ENCODE measurements around the gene TBC1D30.
"Not testable (repeated sequence)": the region's sequence is repeated elsewhere in the genome, so short reads cannot be mapped to it uniquely, and the experiment has no call there.

The TBC1D30 gene

DNA sequence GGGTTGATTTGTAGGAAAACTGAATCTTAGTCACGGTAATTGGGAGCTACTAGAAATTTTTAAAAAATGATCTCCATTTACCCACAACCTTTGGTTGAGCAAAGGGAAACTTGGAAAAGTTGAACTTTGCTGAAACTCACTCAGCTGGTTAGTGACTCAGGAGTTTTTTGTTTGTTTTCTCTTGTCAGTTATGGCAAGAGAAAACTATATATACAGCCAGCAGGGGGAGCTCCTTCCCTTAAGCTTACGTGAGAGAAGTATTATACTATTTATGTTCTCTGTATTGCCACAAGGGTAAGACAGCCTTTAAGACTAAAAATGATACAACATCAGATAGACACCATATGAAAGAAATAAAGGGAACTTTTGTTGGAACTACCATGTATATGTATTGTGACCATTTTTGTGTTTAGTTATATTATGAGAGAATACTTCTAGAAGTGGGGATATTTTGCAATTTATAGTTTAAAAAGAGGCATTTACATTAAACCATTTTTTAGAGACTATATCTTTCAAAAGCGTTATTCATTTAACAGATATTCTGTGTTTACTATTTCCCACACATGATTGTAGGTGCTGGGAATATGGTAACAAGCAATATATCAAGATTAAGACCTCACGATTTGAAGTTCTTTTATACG lies 28.1 kb upstream of the TBC1D30 start:
- DNase-seq (ENCODE audit: low read depth): peak; percentile 92
- TF ChIP-seq, protein P1, sequence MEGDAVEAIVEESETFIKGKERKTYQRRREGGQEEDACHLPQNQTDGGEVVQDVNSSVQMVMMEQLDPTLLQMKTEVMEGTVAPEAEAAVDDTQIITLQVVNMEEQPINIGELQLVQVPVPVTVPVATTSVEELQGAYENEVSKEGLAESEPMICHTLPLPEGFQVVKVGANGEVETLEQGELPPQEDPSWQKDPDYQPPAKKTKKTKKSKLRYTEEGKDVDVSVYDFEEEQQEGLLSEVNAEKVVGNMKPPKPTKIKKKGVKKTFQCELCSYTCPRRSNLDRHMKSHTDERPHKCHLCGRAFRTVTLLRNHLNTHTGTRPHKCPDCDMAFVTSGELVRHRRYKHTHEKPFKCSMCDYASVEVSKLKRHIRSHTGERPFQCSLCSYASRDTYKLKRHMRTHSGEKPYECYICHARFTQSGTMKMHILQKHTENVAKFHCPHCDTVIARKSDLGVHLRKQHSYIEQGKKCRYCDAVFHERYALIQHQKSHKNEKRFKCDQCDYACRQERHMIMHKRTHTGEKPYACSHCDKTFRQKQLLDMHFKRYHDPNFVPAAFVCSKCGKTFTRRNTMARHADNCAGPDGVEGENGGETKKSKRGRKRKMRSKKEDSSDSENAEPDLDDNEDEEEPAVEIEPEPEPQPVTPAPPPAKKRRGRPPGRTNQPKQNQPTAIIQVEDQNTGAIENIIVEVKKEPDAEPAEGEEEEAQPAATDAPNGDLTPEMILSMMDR (IDR thresholded peaks at IDR 0.05; ENCODE audit: insufficient read depth, low read depth, low read length, missing control alignments): peak; percentile 71
- no peak overlapping the region for H3K4me3 ChIP-seq (ENCODE audit: low read depth, low read length)

DNA sequence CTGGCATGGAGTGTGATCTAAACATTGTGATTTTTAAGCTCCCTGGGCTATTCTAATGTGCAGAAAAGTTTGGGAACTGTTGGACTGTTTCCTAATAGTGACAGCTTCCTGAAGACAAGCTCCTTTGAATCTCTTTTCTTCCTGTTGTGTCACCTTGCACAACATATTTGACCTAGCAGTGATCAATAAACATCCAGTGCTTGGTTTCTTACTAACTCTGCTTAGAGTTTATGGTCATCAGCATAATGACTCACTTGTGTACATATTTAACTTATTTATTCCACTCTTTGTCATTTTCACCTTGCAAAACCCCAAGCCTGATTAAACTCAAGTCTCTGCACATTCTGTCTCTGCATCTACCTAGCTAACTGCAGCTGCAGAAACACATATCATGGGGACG lies 27.3 kb upstream of the TBC1D30 start:
- H3K4me3 ChIP-seq (ENCODE audit: low read depth, low read length): no peak overlapping the region
- TF ChIP-seq, protein P1 (IDR thresholded peaks at IDR 0.05; ENCODE audit: insufficient read depth, low read depth, low read length, missing control alignments): no peak
- DNase-seq (ENCODE audit: low read depth): no peak

DNA sequence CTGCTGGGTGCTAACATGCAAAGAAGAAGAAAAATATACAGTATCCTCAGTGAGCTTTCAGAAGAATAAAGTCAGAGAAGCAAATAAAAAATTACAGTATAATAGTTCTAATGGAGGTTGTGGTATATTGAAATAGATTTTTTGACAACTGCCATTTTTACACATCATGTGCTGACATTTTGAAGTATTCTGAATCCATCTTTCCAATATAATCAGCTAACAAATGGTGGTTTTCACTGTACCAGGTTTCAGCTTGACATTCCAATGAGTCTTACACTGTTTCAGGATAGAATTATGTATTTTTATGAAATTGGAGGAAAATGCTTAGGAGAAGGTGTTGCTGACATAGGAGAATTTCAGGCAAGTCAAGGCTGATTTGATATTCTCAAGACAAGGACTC lies 26.3 kb upstream of the TBC1D30 start:
- H3K4me3 ChIP-seq (ENCODE audit: low read depth, low read length): no peak overlapping the region
- no peak for DNase-seq (ENCODE audit: low read depth)
- TF ChIP-seq, protein P1 (IDR thresholded peaks at IDR 0.05; ENCODE audit: insufficient read depth, low read depth, low read length, missing control alignments): no peak

DNA sequence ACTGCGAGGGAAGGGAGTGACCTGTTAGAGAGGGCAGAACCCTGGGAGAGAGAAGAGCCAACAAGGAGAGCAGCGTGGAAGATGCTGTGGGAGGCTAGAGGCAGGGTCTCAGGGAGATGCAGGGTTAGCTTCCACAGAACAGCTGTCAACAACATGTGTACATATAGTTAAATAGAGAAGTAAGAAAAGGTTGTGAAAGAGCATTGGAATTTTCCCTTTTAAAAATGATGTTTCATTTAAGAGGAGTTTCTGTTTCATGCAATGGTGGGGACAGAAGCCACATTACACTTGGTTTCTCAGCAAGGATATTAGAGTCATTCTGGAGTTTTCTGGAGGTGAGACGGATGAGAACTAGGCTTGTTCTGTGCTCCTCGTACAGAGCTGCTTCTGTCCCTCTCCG lies 23.8 kb upstream of the TBC1D30 start:
- peak; percentile 62 for DNase-seq (ENCODE audit: low read depth)
- TF ChIP-seq, protein P1 (IDR thresholded peaks at IDR 0.05; ENCODE audit: insufficient read depth, low read depth, low read length, missing control alignments): no peak
- no peak overlapping the region for H3K4me3 ChIP-seq (ENCODE audit: low read depth, low read length)

DNA sequence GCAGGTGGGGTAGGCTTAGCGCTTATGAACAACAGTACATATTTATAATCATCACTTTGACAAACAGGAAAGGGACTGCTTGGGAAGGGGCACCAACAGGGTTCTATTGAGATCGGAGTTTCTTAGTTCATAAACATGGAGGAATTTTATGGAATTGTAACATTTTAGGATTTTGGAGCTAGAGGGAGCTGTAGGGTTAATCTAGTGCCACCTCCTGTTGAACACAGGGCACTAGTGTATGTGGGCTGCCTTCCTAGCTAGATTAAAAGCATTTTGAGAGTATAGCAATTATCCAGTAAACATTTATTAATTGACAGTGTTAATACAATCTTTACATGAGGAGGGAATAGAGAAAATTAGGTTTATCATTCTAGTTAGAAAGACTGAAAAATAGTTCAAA lies 23.1 kb upstream of the TBC1D30 start:
- H3K4me3 ChIP-seq (ENCODE audit: low read depth, low read length): no peak overlapping the region
- TF ChIP-seq, protein P1 (IDR thresholded peaks at IDR 0.05; ENCODE audit: insufficient read depth, low read depth, low read length, missing control alignments): peak; percentile 0
- no peak for DNase-seq (ENCODE audit: low read depth)

DNA sequence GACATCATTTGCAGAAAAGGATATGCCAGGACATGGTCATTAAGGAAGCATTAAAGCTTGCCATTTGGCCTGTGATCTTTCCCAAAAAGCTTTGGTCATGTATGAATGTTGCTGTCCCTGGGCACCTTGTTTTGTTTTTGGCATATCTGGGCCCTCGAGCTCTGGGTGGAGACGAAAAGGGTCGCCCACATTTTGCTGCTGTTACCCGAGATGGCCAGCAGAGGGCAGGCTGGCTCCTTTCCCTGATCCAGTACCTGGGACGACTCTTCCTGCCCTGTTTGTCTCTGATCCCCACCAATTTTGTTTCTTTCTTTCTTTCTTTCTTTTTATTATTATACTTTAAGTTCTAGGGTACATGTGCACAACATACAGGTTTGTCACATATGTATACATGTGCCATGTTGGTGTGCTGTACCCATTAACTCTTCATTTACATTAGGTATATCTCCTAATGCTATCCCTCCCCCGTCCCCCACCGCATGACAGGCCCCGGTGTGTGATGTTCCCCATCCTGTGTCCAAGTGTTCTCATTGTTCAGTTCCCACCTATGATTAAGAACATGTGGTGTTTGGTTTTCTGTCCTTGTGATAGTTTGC lies 22.2 kb upstream of the TBC1D30 start:
- peak; percentile 67 for DNase-seq (ENCODE audit: low read depth)
- H3K4me3 ChIP-seq (ENCODE audit: low read depth, low read length): not testable (repeated sequence)
- TF ChIP-seq, protein P1 (IDR thresholded peaks at IDR 0.05; ENCODE audit: insufficient read depth, low read depth, low read length, missing control alignments): peak; percentile 88

DNA sequence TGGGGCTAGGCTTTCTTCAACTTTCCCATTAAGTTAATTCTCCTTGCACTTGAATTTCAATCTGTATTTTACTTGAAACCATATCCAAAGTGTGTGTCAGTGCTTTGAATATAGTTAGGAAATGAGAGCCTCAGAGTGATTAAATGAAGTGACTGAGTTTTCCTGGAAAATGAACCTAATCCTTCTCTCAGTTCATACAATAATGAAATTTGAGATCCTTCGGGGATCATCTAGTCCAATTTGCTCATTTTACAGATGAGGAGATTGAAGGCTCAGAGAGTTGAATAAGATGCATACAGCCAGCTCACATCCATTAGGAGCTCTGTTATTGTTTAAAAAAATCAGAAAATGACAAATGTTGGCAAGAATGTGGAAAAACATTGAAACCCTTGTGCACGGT lies 18.3 kb upstream of the TBC1D30 start:
- no peak overlapping the region for H3K4me3 ChIP-seq (ENCODE audit: low read depth, low read length)
- TF ChIP-seq, protein P1 (IDR thresholded peaks at IDR 0.05; ENCODE audit: insufficient read depth, low read depth, low read length, missing control alignments): no peak
- DNase-seq (ENCODE audit: low read depth): no peak

Measured in GM12865 (cell line).